GM19463 (cell line): ENCODE measurements around the gene KCNA2.

ENCODE experiments used
- ATAC-seq: cut with Tn5 transposase; IDR thresholded peaks from one replicate; pipeline ENCODE4 v1.9.1; 2021; ENCODE audit warnings: mild to moderate bottlenecking, moderate library complexity; ENCODE audit not compliant: unreplicated experiment

Gene KCNA2

DNA sequence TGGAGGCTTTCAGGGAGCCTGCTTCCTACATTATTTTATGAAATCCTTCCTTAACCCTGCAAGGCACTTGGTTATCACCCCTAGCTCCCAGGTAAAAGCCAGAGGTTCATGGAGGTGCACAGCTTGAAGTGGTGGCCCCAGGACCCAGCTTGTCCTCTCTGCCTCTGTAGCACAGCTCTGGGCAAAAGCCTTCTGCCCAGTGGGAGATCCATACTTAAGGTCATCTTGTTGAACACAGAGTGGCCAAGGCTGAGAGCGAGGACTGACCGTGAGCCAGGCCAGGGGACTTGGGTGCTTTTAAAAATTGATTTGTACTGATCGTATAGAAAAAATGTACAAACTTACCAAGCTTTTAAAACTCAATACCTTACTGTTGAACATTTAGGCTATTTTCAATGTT, 33.4 kb downstream of the KCNA2 start:
- ATAC-seq, result no peak

GRCh38 chr1:110570901-110571300, 35.3 kb downstream of the KCNA2 start:
- no peak for ATAC-seq

DNA sequence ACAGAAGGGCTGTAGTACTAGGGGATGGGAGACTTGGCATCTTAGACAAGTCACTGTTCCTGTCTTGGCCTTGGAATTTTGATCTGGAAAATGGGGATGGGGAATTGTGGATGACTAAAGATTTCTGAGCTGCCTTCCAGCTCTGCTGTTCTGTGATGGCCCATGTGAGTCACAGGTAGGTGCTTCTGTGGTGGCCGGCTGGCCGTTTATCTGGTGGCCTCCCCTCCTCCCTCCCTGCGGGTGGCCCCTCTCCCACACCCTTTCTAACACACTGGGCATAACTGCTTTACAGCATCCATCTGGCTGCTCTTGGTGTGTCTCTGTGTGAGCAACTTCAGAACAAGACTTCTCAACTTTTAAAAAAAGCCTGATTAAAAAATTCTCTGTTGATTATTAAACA, 35.9 kb downstream of the KCNA2 start:
- no peak for ATAC-seq

DNA sequence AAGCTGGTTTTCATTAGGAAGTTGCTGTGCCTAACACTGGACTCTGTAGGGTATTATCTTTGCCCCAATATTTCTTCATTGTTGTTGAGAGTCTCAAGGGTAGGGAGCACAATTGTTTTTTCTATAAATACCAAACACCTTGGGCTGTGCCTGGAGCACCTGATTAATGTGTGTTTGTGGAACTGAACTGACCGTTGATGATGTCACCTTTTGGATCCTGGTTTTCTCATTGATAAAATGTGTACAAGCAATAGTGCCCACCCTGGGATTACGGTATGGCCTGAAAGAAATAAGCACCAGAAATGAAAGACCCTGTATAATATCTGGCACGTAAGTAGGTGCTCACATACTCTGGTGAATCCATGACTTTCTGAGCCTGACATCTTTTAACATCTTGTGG, 39.3 kb downstream of the KCNA2 start:
- no peak for ATAC-seq

- ATAC-seq, result no peak
These were observed 40.6 kb downstream of the KCNA2 start for GRCh38 chr1:110565565-110565964.

DNA sequence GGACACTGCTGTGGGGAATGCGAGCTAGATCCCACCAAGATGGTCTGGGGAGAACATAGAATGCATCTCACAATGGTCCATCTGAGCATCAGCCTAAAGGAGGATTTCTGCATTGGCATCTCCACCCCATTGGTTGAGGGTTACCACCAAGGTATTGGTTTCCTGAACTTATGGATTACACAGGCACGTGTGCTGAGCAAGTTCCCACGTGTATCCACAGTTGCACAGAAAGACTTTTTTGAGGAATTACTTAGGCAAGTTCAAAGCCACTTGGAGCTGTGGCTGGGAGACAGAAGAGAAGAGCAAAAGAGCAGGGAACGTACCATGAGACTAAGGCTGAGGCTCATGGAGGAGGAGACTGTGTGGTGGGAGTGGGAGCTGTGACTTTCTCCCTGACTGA, 43.1 kb downstream of the KCNA2 start:
- ATAC-seq, result no peak

GRCh38 chr1:110561596-110561995, 44.6 kb downstream of the KCNA2 start:
- no peak for ATAC-seq

GRCh38 chr1:110559157-110559556, 47.0 kb downstream of the KCNA2 start:
- no peak for ATAC-seq

- no peak for ATAC-seq
These were observed 48.7 kb downstream of the KCNA2 start for GRCh38 chr1:110557481-110557880.

DNA sequence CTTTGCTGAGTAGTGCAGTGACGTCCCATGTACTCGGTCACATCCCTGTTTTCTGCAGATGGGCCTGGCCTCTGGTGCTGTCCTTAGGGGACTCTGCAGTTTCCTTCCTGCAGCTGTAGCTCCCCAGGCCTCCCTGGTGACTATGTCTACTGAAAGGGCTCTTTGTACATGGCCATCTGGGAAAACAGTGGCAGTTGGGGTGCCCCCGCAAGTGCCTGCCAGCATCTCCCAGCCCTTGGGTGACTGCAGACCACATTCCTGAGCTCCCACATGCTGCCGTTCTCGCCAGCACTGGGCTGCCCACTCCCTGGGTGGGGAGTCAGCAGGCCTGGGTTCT, 49.7 kb downstream of the KCNA2 start:
- no peak for ATAC-seq

GRCh38 chr1:110555807-110556470, 50.2 kb downstream of the KCNA2 start:
- ATAC-seq, result no peak

DNA sequence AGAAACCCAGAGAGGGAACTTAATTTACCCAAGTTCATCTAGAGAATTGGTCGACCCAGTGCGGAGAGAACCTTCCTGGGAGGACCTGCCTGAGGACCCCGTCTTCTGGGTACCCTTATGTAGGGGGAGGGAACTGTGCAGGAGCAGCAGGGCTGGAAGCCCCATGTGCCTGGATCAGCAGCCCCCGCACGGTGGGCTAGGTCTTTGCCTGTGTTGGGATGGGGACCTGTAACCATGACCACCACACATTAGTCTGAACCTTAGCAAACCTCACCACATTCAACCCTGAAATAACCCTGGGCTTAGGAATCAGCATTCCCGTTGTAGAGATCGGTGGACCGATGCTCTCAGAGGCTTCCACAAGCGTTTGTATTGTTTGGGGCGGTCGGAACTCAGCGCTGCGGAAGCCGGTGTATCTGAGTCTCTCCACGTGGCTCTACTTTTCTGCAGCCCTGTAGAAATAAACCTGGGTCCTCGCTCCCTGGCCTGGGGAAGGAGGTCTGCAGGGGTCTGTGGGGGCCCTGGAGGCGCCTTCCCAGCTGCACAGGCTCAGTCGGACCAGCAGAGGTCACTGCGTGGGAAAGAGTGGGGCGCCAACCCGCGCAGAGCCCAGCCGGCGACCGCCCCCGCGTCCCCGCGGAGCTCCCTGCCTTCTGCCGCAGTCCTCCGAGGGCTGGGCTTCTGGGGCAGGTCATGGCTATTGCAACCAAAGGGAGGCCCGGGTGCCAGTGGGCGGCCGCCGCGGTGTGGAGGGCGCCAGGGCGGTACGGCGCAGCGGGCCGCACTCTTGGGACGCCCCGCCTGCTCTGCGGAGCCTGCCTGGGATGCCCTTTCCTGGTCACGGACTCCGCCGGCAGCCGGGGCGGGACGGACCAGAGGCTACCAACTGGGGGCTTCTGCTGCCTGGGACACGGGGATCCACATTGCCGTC, 51.0 kb downstream of the KCNA2 start:
- no peak for ATAC-seq

DNA sequence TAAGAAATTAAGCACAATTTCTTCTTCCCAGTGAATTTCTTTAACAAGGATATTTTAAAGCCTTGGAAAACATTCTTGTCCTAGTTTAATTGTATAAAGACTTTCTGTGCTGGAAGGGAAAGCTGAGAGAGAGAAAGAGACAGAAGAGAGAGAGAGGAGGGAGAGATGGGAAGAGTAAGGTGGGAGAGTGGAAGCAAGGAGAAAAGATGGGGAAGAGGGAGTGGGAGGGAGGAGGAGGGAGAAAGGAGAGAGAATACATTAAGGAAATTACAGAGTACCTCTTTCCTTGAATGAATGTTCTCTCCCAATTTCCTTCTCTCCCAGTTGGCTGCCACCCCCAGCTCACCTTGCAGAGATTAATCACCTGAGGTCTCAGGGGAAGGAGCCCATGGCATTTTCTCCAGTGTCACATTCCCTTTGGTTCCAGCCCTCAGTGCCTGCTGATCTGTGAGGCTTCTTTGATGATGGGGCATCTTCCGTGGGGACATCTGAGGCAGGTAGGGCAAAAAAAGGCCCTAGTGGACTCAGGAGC, 54.8 kb downstream of the KCNA2 start:
- ATAC-seq, result no peak

- ATAC-seq, result no peak
These were observed 56.3 kb downstream of the KCNA2 start for GRCh38 chr1:110549831-110550230.

DNA sequence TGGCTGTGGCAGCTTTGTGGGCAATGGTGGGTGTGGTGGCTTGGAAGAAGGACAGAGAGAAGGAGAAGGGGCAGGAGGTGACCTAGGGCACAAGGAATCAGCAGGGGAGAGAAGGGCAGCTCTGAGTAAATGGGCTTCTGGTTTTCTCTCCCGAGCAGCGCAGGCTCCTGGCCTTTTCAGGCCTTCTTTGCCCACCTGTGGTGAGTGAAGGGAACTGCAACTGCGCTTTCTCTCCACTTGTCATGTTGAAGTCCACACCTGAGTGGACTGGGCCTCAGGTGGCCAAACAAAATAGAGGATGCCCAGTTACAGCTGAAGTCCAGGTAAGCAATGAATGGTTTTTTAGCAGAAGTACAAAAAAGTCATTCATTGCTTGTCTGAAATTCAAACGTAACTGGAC, 57.8 kb downstream of the KCNA2 start:
- ATAC-seq, result no peak

GRCh38 chr1:110547017-110547416, 59.1 kb downstream of the KCNA2 start:
- no peak for ATAC-seq

GRCh38 chr1:110545492-110545891, 60.7 kb downstream of the KCNA2 start:
- no peak for ATAC-seq

DNA sequence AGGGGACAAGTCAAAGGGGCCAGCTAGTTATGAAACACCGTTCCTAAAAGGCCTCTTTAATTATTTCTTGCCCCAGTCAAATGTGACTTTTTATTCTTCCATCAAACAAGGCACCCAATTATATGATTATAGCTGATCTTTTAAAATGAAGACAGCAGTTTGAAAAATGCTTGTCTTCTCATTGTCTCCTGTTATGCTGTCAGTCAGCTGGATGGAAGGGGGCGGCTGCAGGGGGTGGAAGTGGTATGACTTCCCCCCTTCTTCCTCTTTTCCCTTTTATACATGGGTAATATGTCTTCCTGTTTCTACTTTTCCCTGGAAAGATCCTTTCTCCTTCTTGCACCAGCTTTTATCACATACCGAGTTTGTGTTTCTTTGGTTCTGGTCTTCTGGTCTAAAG, 61.4 kb downstream of the KCNA2 start:
- ATAC-seq, result no peak
